ENCODE data around the gene RPL35. TPM values are rescaled to one million over a fixed set of nuclear protein-coding genes. Genes with fewer than 3 reads are reported as not detected.

RPL35 gene
- polyA plus RNA-seq, 1 donor (not counting 4 experiments of a cell fraction or from before 2014, with no cell fraction given): 3,325 TPM

DNA sequence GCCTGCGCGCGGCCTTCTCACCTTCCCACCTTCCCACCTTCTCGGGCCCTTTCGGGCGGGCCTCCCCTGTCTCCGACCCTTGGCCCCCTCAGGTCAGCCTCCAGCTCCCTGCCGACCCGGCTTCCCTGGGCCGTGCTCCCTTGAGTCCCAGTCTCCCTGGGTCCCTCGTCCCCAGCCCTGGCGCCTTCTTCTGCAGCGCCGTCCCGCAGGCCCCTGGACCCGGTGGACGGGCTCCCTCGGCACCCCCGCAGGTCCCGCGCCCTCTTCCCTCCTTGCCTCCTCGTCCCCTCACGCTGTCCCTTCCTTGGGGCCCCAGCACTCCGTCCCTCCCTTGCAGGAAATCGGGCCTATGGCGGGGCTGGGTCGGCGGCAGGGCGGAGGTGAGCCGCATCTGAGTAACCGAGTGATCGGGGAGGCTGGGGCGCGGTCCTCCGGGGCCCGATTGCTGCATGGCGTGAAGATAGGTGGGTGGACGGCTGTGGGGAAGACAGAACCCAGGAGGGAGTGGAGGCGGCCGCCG, 7.8 kb upstream of the RPL35 start:
- dilution Hi-C loops (cut with MboI; ENCODE audit: extremely low pct_ligation_motif_present, low sequenced_read_pairs): no loop called here
- Histone ChIP-seq H3K27ac (ENCODE audit: control insufficient read depth, insufficient read depth, low read length) (peak overlapping the region; percentile 94), H3K79me2 (ENCODE audit: control insufficient read depth, insufficient read depth, low read length) (peaks cover 63% of the 10 kb centered on the region), H3K4me2 (ENCODE audit: control insufficient read depth, extremely low read depth, insufficient read depth, low read depth, low read length) (peak overlapping the region; percentile 98), H4K20me1 (ENCODE audit: control insufficient read depth, extremely low read depth, insufficient read depth, low read length) (peaks cover 10% of the 10 kb centered on the region), H3K27me3 (ENCODE audit: control insufficient read depth, extremely low read depth, insufficient read depth, low read length) (no peaks in the 10 kb centered on the region), H3K9ac (ENCODE audit: control insufficient read depth, extremely low read depth, insufficient read depth, low read length) (peak overlapping the region; percentile 97), H3K4me3 (ENCODE audit: control insufficient read depth in 2 of 3, extremely low read depth in 1 of 3, insufficient read depth in 2 of 3, low read depth in 1 of 3, low read length in 3 of 3) (peak overlapping the region; percentile 78 to 98 (median 85)), H3K9me1 (ENCODE audit: control insufficient read depth, extremely low read depth, insufficient read depth, low read length) (peaks cover 2% of the 10 kb centered on the region), H3K36me3 (ENCODE audit: control insufficient read depth in 2 of 2, extremely low read depth in 1 of 2, insufficient read depth in 2 of 2, low read length in 2 of 2) (peaks cover 12 to 31% of the 10 kb centered on the region in 2 experiments), H2AFZ (ENCODE audit: control insufficient read depth, low read length) (no peak overlapping the region), H3K4me1 (ENCODE audit: control insufficient read depth, extremely low read depth, insufficient read depth, low read length) (peaks cover 45% of the 10 kb centered on the region), H3K9me3 (ENCODE audit: control insufficient read depth, low read depth, low read length) (no peaks in the 10 kb centered on the region)
- TF ChIP-seq EZH2 (IDR thresholded peaks at IDR 0.05; ENCODE audit: low read length): no peak
- TF ChIP-seq, protein P1, sequence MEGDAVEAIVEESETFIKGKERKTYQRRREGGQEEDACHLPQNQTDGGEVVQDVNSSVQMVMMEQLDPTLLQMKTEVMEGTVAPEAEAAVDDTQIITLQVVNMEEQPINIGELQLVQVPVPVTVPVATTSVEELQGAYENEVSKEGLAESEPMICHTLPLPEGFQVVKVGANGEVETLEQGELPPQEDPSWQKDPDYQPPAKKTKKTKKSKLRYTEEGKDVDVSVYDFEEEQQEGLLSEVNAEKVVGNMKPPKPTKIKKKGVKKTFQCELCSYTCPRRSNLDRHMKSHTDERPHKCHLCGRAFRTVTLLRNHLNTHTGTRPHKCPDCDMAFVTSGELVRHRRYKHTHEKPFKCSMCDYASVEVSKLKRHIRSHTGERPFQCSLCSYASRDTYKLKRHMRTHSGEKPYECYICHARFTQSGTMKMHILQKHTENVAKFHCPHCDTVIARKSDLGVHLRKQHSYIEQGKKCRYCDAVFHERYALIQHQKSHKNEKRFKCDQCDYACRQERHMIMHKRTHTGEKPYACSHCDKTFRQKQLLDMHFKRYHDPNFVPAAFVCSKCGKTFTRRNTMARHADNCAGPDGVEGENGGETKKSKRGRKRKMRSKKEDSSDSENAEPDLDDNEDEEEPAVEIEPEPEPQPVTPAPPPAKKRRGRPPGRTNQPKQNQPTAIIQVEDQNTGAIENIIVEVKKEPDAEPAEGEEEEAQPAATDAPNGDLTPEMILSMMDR (optimal IDR thresholded peaks at IDR 0.05 in 1 of 3, IDR thresholded peaks at IDR 0.05 in 1 of 3, conservative IDR thresholded peaks at IDR 0.05 in 1 of 3; ENCODE audit: extremely low read depth in 1 of 3, insufficient read depth in 2 of 3, low read length in 3 of 3): no peak
- FAIRE-seq (no peak), DNase-seq (ENCODE audit: low read depth, low spot score) (no peak)

DNA sequence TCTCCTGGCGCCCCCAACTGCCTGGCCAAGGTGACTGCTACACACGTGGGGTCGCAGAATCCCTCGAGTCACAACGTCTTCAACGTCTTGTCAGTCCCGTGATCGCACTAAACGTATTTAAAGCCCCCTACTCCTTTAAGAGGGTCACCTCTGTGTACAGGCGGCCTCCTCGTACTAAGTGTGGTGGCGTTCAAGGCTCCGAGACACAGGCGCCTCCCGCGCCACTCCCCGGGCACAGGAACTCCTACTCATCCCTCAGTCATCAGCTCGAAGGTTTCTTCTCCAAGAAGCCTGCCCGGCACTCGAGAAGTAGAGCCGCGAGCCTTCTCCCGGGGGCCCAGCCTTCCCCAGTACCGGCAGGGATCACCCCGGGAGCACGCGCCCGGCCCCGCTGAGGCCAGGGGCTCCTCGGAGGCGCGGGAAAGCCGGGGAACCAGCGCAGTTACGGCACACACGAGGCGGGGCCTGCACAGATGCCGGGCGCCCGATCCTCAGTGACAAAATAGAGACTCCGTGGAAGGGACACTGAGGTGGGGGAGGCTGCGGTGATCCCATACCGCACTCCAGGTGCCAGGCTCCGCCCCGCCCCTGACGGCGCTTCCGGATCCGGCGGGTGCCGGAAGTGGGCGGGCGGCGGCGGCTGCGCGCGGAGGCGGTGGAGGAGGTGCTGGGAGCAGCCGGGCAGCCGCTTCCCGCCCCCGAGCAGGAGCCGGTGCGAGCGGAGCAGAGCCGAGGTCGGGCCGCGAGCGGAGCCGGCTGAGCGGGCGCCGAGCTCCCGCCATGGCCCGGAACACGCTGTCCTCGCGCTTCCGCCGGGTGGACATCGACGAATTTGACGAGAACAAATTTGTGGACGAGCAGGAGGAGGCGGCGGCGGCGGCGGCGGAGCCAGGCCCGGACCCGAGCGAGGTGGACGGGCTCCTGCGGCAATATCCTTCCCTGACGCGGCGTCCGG, 7.0 kb upstream of the RPL35 start:
- Histone ChIP-seq H3K27ac (ENCODE audit: control insufficient read depth, insufficient read depth, low read length) (peak overlapping the region; percentile 94), H3K9ac (ENCODE audit: control insufficient read depth, extremely low read depth, insufficient read depth, low read length) (peak overlapping the region; percentile 97), H3K4me2 (ENCODE audit: control insufficient read depth, extremely low read depth, insufficient read depth, low read depth, low read length) (peak overlapping the region; percentile 98), H3K9me3 (ENCODE audit: control insufficient read depth, low read depth, low read length) (no peaks in the 10 kb centered on the region), H3K36me3 (ENCODE audit: control insufficient read depth in 2 of 2, extremely low read depth in 1 of 2, insufficient read depth in 2 of 2, low read length in 2 of 2) (peaks cover 9 to 24% of the 10 kb centered on the region in 2 experiments), H4K20me1 (ENCODE audit: control insufficient read depth, extremely low read depth, insufficient read depth, low read length) (peaks cover 8% of the 10 kb centered on the region), H3K79me2 (ENCODE audit: control insufficient read depth, insufficient read depth, low read length) (peaks cover 56% of the 10 kb centered on the region), H3K4me3 (ENCODE audit: control insufficient read depth in 2 of 3, extremely low read depth in 1 of 3, insufficient read depth in 2 of 3, low read depth in 1 of 3, low read length in 3 of 3) (peak overlapping the region; percentile 78 to 98 (median 96)), H3K9me1 (ENCODE audit: control insufficient read depth, extremely low read depth, insufficient read depth, low read length) (peaks cover 2% of the 10 kb centered on the region), H3K4me1 (ENCODE audit: control insufficient read depth, extremely low read depth, insufficient read depth, low read length) (peaks cover 43% of the 10 kb centered on the region), H3K27me3 (ENCODE audit: control insufficient read depth, extremely low read depth, insufficient read depth, low read length) (no peaks in the 10 kb centered on the region), H2AFZ (ENCODE audit: control insufficient read depth, low read length) (peak overlapping the region; percentile 51)
- dilution Hi-C loops (cut with MboI; ENCODE audit: extremely low pct_ligation_motif_present, low sequenced_read_pairs): no loop called here
- FAIRE-seq (no peak), DNase-seq (ENCODE audit: low read depth, low spot score) (no peak)
- TF ChIP-seq EZH2 (IDR thresholded peaks at IDR 0.05; ENCODE audit: low read length): no peak
- TF ChIP-seq, protein P1 (optimal IDR thresholded peaks at IDR 0.05 in 1 of 3, IDR thresholded peaks at IDR 0.05 in 1 of 3, conservative IDR thresholded peaks at IDR 0.05 in 1 of 3; ENCODE audit: extremely low read depth in 1 of 3, insufficient read depth in 2 of 3, low read length in 3 of 3): peak in 1 of 3 experiments; percentile 31
